HEK293 (cell line): Measurements from ENCODE around the gene CUL9.

Source experiments
- CTCF ChIA-PET: fragments of 350-600 bp; formaldehyde crosslinking; extraction: SDS; loops from one replicate; lab custom pipeline; 2021; ENCODE audit warnings: antibody characterized with exemption; lab: Yijun Ruan, JAX
- POLR2A ChIA-PET: fragments of 300-600 bp; formaldehyde crosslinking; extraction: SDS; loops from one replicate; lab custom pipeline; 2020; ENCODE audit warnings: antibody characterized with exemption, inconsistent platforms; lab: Yijun Ruan, JAX
- H3K27ac ChIP-seq: fragments of 200-500 bp; sonication (Bioruptor generic); 2 replicates; pipeline ENCODE4 v1.5.1; 2014; ENCODE audit warnings: low read depth, low read length, control low read depth, inconsistent platforms; ENCODE audit errors: extremely low read depth
- H3K36me3 ChIP-seq, 2 experiments: fragments of 200-500 bp in 1 of 2; sonication (Bioruptor generic) in 1 of 2; 1 replicate in 1 of 2; 2 replicates in 1 of 2; pipeline ENCODE4 v1.5.1; 2014 to 2017; ENCODE audit warnings: inconsistent platforms in 2 of 2, low read length in 2 of 2; ENCODE audit not compliant: control insufficient read depth in 2 of 2, insufficient read depth in 1 of 2
- H3K4me1 ChIP-seq: fragments of 200-500 bp; sonication (Bioruptor generic); 2 replicates; pipeline ENCODE4 v1.5.1; 2014; ENCODE audit warnings: mild to moderate bottlenecking, low read length, inconsistent platforms; ENCODE audit not compliant: control insufficient read depth, insufficient read depth
- H3K4me3 ChIP-seq: 2 replicates; pipeline ENCODE4 v1.5.1; 2011; ENCODE audit warnings: low read depth, mild to moderate bottlenecking, control low read depth, low read length, moderate library complexity
- H3K9me3 ChIP-seq: fragments of 200-500 bp; sonication (Bioruptor generic); 2 replicates; pipeline ENCODE4 v1.5.1; 2014; ENCODE audit warnings: low read depth, low read length, inconsistent platforms; ENCODE audit not compliant: control insufficient read depth, insufficient read depth
- FEZF1 ChIP-seq: fragments of 450-650 bp; formaldehyde crosslinking; IDR thresholded peaks from 2 replicates; pipeline ENCODE4 v1.5.1; 2016; ENCODE audit warnings: missing biosample characterization, missing genetic modification characterization
- HOXC10 ChIP-seq: sonication (generic); formaldehyde crosslinking; IDR thresholded peaks from 2 replicates; pipeline ENCODE4 v1.8.1; 2023; ENCODE audit warnings: mild to moderate bottlenecking, missing genetic modification reagents
- KLF10 ChIP-seq: fragments of 450-650 bp; IDR thresholded peaks from 2 replicates; pipeline ENCODE4 v1.5.1; 2018; ENCODE audit warnings: missing biosample characterization, mild to moderate bottlenecking, missing genetic modification characterization
- KLF17 ChIP-seq: fragments of 450-650 bp; formaldehyde crosslinking; IDR thresholded peaks from 2 replicates; pipeline ENCODE4 v1.5.1; 2016; ENCODE audit warnings: missing biosample characterization, missing genetic modification characterization
- MYNN ChIP-seq: fragments of 450-650 bp; formaldehyde crosslinking; IDR thresholded peaks from 2 replicates; pipeline ENCODE4 v1.5.1; 2016; ENCODE audit warnings: missing biosample characterization, missing genetic modification characterization, borderline replicate concordance
- MZF1 ChIP-seq: fragments of 450-650 bp; formaldehyde crosslinking; IDR thresholded peaks from 2 replicates; pipeline ENCODE4 v1.5.1; 2017; ENCODE audit warnings: missing biosample characterization, missing genetic modification characterization, borderline replicate concordance
- OSR2 ChIP-seq: fragments of 450-650 bp; formaldehyde crosslinking; IDR thresholded peaks from 2 replicates; pipeline ENCODE4 v1.5.1; 2016; ENCODE audit warnings: missing biosample characterization, missing genetic modification characterization
- SCRT1 ChIP-seq: fragments of 450-650 bp; formaldehyde crosslinking; IDR thresholded peaks from 2 replicates; pipeline ENCODE4 v1.5.1; 2016; ENCODE audit warnings: missing biosample characterization, missing genetic modification characterization, borderline replicate concordance
- SP2 ChIP-seq: fragments of 450-650 bp; formaldehyde crosslinking; IDR thresholded peaks from 2 replicates; pipeline ENCODE4 v1.5.1; 2016; ENCODE audit warnings: missing biosample characterization, missing genetic modification characterization
- SP7 ChIP-seq: fragments of 450-650 bp; formaldehyde crosslinking; IDR thresholded peaks from 2 replicates; pipeline ENCODE4 v1.5.1; 2016; ENCODE audit warnings: missing biosample characterization, missing genetic modification characterization
- ZBTB17 ChIP-seq: fragments of 450-650 bp; formaldehyde crosslinking; IDR thresholded peaks from 2 replicates; pipeline ENCODE4 v1.5.1; 2016; ENCODE audit warnings: missing biosample characterization, missing genetic modification characterization
- ZBTB44 ChIP-seq: fragments of 450-650 bp; IDR thresholded peaks from 2 replicates; pipeline ENCODE4 v1.5.1; 2018; ENCODE audit warnings: missing biosample characterization, mild to moderate bottlenecking, missing genetic modification characterization
- ZEB2 ChIP-seq: fragments of 450-650 bp; formaldehyde crosslinking; IDR thresholded peaks from 2 replicates; pipeline ENCODE4 v1.5.1; 2016; ENCODE audit warnings: missing biosample characterization, missing genetic modification characterization
- ZNF10 ChIP-seq: fragments of 450-650 bp; formaldehyde crosslinking; IDR thresholded peaks from 2 replicates; pipeline ENCODE4 v1.5.1; 2017; ENCODE audit warnings: missing biosample characterization, missing genetic modification characterization
- ZNF133 ChIP-seq: fragments of 450-650 bp; formaldehyde crosslinking; IDR thresholded peaks from 2 replicates; pipeline ENCODE4 v1.5.1; 2016; ENCODE audit warnings: missing biosample characterization, missing genetic modification characterization
- ZNF184 ChIP-seq: fragments of 450-650 bp; IDR thresholded peaks from 2 replicates; pipeline ENCODE4 v1.5.1; 2018; ENCODE audit warnings: missing biosample characterization, mild to moderate bottlenecking, missing genetic modification characterization
- ZNF248 ChIP-seq: fragments of 450-650 bp; formaldehyde crosslinking; IDR thresholded peaks from 2 replicates; pipeline ENCODE4 v1.5.1; 2017; ENCODE audit warnings: missing biosample characterization, missing genetic modification characterization
- ZNF366 ChIP-seq: fragments of 450-650 bp; formaldehyde crosslinking; conservative IDR thresholded peaks from 2 replicates; pipeline ENCODE4 v1.5.1; 2016; ENCODE audit warnings: missing biosample characterization, missing genetic modification characterization
- ZNF394 ChIP-seq: fragments of 450-650 bp; formaldehyde crosslinking; IDR thresholded peaks from 2 replicates; pipeline ENCODE4 v1.5.1; 2016; ENCODE audit warnings: missing biosample characterization, missing genetic modification characterization, mild to moderate bottlenecking, moderate library complexity, borderline replicate concordance
- ZNF555 ChIP-seq: fragments of 450-650 bp; formaldehyde crosslinking; conservative IDR thresholded peaks from 2 replicates; pipeline ENCODE4 v1.5.1; 2017; ENCODE audit warnings: missing biosample characterization, mild to moderate bottlenecking, missing genetic modification characterization, inconsistent platforms
- ZNF600 ChIP-seq: fragments of 450-650 bp; formaldehyde crosslinking; IDR thresholded peaks from 2 replicates; pipeline ENCODE4 v1.5.1; 2016; ENCODE audit warnings: missing biosample characterization, missing genetic modification characterization
- ZNF629 ChIP-seq: fragments of 450-650 bp; formaldehyde crosslinking; IDR thresholded peaks from 2 replicates; pipeline ENCODE4 v1.5.1; 2017; ENCODE audit warnings: missing biosample characterization, missing genetic modification characterization
- ZNF660 ChIP-seq: fragments of 450-650 bp; IDR thresholded peaks from 2 replicates; pipeline ENCODE4 v1.5.1; 2018; ENCODE audit warnings: missing biosample characterization, mild to moderate bottlenecking, missing genetic modification characterization
- ZNF677 ChIP-seq: fragments of 450-650 bp; IDR thresholded peaks from 2 replicates; pipeline ENCODE4 v1.5.0; 2018; ENCODE audit warnings: missing biosample characterization, mild to moderate bottlenecking, missing genetic modification characterization, moderate library complexity
- ZNF701 ChIP-seq: fragments of 450-650 bp; formaldehyde crosslinking; IDR thresholded peaks from 2 replicates; pipeline ENCODE4 v1.5.1; 2016; ENCODE audit warnings: missing biosample characterization, missing genetic modification characterization
- ZNF76 ChIP-seq: fragments of 450-650 bp; formaldehyde crosslinking; IDR thresholded peaks from 2 replicates; pipeline ENCODE4; 2016; ENCODE audit warnings: low read depth, missing biosample characterization, missing genetic modification characterization, borderline replicate concordance
- ZNF830 ChIP-seq: fragments of 450-650 bp; IDR thresholded peaks from 2 replicates; pipeline ENCODE4 v1.5.0; 2018; ENCODE audit warnings: missing biosample characterization, missing genetic modification characterization, low read depth, mild to moderate bottlenecking, moderate library complexity
- ZNF837 ChIP-seq: fragments of 450-650 bp; formaldehyde crosslinking; IDR thresholded peaks from 2 replicates; pipeline ENCODE4 v1.5.1; 2016; ENCODE audit warnings: missing biosample characterization, missing genetic modification characterization
- ZSCAN18 ChIP-seq: fragments of 450-650 bp; formaldehyde crosslinking; IDR thresholded peaks from 2 replicates; pipeline ENCODE4 v1.5.1; 2016; ENCODE audit warnings: missing biosample characterization, missing genetic modification characterization
- TF ChIP-seq, protein P1 (sequence below): fragments of 450-650 bp; formaldehyde crosslinking; IDR thresholded peaks from 2 replicates; pipeline ENCODE4 v1.5.1; 2016; ENCODE audit warnings: missing biosample characterization, missing genetic modification characterization, borderline replicate concordance
- TF ChIP-seq, protein P2 (sequence below): fragments of 450-650 bp; formaldehyde crosslinking; IDR thresholded peaks from 2 replicates; pipeline ENCODE4 v1.5.1; 2016; ENCODE audit warnings: missing biosample characterization, missing genetic modification characterization
- TF ChIP-seq, protein P3 (sequence below): fragments of 450-650 bp; formaldehyde crosslinking; IDR thresholded peaks from 2 replicates; pipeline ENCODE4 v1.5.1; 2017; ENCODE audit warnings: missing biosample characterization, missing genetic modification characterization

Gene CUL9

DNA sequence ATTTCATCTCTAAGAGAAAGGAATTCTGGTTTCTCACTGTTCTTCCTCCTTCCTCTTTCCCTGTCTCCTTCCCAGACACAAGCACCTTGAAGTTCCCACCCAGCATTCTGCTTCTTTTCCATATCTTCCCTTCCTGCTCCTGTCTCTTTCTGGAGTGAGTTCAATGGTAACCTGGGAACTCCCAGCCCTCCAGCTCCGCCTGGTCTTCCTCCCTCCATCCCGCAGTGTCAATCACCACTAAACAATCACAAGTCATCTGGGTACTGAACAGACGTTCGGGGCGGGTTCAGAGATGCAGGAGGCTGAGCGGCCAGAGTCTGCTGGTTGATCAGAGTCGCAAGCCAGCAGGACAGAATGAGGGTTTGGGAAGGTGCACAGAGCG, 69.0 kb downstream of the CUL9 start:
- Histone ChIP-seq H3K4me1 (peaks cover 15% of the 10 kb centered on the region), H3K9me3 (no peaks in the 10 kb centered on the region), H3K36me3 (no peaks in the 10 kb centered on the region), H3K27ac (peak overlapping the region; percentile 7; the same call in 1 of the 2 replicates), H3K4me3 (no peak overlapping the region)
- CTCF ChIA-PET, result interaction anchor here (0.8 to 2.9 kb wide), 4 partner anchors 11 to 29 kb away, joined by 3 to 9 read pairs (median 4); partner anchors contain the start of gene DNPH1
- POLR2A ChIA-PET, result interaction anchor here (0.6 kb wide), 2 partner anchors 74 to 173 kb away, joined by 3 read pairs; no protein-coding TSS in a partner anchor
- TF ChIP-seq ZNF76 (tag by site-specific recombination), result peak; percentile 96
- TF ChIP-seq, protein P1, sequence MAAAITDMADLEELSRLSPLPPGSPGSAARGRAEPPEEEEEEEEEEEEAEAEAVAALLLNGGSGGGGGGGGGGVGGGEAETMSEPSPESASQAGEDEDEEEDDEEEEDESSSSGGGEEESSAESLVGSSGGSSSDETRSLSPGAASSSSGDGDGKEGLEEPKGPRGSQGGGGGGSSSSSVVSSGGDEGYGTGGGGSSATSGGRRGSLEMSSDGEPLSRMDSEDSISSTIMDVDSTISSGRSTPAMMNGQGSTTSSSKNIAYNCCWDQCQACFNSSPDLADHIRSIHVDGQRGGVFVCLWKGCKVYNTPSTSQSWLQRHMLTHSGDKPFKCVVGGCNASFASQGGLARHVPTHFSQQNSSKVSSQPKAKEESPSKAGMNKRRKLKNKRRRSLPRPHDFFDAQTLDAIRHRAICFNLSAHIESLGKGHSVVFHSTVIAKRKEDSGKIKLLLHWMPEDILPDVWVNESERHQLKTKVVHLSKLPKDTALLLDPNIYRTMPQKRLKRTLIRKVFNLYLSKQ (tag by site-specific recombination), result no peak
- no peak for TF ChIP-seq HOXC10 (CRISPR knock-in tag)
- TF ChIP-seq ZNF366 (tag by site-specific recombination), result peak; percentile 77
- TF ChIP-seq ZSCAN18 (tag by site-specific recombination), result no peak
- no peak for TF ChIP-seq ZNF837 (tag by site-specific recombination)
- no peak for TF ChIP-seq KLF17 (tag by site-specific recombination)
- no peak for TF ChIP-seq OSR2 (tag by site-specific recombination)
- TF ChIP-seq, protein P2, sequence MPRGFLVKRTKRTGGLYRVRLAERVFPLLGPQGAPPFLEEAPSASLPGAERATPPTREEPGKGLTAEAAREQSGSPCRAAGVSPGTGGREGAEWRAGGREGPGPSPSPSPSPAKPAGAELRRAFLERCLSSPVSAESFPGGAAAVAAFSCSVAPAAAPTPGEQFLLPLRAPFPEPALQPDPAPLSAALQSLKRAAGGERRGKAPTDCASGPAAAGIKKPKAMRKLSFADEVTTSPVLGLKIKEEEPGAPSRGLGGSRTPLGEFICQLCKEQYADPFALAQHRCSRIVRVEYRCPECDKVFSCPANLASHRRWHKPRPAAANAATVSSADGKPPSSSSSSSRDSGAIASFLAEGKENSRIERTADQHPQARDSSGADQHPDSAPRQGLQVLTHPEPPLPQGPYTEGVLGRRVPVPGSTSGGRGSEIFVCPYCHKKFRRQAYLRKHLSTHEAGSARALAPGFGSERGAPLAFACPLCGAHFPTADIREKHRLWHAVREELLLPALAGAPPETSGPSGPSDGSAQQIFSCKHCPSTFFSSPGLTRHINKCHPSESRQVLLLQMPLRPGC (tag by site-specific recombination), result no peak
- TF ChIP-seq ZNF184 (tag by site-specific recombination), result no peak
- TF ChIP-seq ZBTB17, result no peak; the same call in 1 of the 2 replicates
- peak; percentile 90 for TF ChIP-seq ZNF600 (tag by site-specific recombination)
- no peak for TF ChIP-seq ZNF555 (tag by site-specific recombination)
- TF ChIP-seq FEZF1 (tag by site-specific recombination), result no peak
- TF ChIP-seq ZEB2 (tag by site-specific recombination), result no peak
- peak; percentile 10; the same call in 1 of the 2 replicates for TF ChIP-seq SP7 (tag by site-specific recombination)
- no peak for TF ChIP-seq ZNF677 (tag by site-specific recombination)
- TF ChIP-seq ZNF394 (tag by site-specific recombination), result no peak
- TF ChIP-seq ZNF830 (tag by site-specific recombination), result no peak
- no peak for TF ChIP-seq ZNF248
- TF ChIP-seq ZNF660 (tag by site-specific recombination), result no peak
- TF ChIP-seq ZNF10, result no peak
- no peak for TF ChIP-seq ZBTB44
- peak; percentile 71 for TF ChIP-seq SP2
- no peak for TF ChIP-seq ZNF629 (tag by site-specific recombination)
- no peak for TF ChIP-seq ZNF701 (tag by site-specific recombination)
- TF ChIP-seq ZNF133 (tag by site-specific recombination), result no peak
- TF ChIP-seq MZF1 (tag by site-specific recombination), result no peak
- no peak for TF ChIP-seq KLF10
- TF ChIP-seq, protein P3, sequence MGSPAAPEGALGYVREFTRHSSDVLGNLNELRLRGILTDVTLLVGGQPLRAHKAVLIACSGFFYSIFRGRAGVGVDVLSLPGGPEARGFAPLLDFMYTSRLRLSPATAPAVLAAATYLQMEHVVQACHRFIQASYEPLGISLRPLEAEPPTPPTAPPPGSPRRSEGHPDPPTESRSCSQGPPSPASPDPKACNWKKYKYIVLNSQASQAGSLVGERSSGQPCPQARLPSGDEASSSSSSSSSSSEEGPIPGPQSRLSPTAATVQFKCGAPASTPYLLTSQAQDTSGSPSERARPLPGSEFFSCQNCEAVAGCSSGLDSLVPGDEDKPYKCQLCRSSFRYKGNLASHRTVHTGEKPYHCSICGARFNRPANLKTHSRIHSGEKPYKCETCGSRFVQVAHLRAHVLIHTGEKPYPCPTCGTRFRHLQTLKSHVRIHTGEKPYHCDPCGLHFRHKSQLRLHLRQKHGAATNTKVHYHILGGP, result no peak
- TF ChIP-seq MYNN (tag by site-specific recombination), result no peak
- TF ChIP-seq SCRT1 (tag by site-specific recombination), result no peak
